NK-92 treated with Interleukin-12 subunit alpha and Interleukin-12 subunit beta, amount 100 ng/mL, for 24 hours (cell line): ENCODE data around the gene TTLL9.
"Not testable (repeated sequence)": the region's sequence is repeated elsewhere in the genome, so short reads cannot be mapped to it uniquely, and the experiment has no call there.

Source experiments
- DNase-seq: peaks from one replicate; lab custom pipeline; 2025; lab: John Stamatoyannopoulos, UW

The TTLL9 gene, protein sequence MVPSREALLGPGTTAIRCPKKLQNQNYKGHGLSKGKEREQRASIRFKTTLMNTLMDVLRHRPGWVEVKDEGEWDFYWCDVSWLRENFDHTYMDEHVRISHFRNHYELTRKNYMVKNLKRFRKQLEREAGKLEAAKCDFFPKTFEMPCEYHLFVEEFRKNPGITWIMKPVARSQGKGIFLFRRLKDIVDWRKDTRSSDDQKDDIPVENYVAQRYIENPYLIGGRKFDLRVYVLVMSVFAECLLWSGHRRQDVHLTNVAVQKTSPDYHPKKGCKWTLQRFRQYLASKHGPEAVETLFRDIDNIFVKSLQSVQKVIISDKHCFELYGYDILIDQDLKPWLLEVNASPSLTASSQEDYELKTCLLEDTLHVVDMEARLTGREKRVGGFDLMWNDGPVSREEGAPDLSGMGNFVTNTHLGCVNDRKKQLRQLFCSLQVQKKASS

DNA sequence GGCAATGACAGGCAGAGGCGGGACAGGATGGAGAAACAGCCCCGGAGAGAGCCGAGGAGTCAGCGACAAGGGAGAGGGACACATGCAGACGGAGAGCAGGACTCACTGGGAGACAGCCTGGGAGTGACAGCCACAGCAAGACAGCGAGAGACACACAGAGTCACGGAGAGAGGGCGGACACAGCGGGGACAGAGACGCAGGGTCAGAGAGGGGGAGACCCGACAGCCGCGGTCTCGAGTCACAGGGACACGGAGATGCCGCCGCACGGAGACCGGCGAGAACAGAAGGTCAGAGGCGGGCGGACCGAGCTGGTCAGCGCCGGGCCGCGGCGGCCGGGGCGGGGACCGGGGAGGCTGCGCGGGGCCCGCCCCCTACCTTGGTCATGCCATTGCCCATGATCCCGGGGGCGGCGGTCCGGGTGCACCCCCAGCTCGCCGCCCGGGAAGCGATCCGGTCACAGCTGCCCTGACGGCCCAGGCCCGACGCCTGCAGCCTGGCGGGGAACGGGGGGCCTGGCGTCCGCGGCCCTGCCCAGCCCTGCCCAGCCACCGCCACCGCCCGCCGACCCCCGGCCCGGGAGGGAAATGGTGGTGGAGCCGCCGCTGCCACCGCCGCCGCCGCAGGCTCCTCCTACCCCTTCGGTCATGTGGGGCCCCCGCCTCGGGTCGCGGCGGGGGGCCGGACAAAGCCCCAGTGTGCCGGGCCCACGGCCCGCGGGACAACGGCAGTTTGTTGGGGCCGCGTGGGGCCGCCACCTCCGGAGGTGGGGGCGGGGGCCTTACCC is at the start of gene TTLL9, which contains the start of gene DUSP15:
TTLL9 (plus strand) TSS at position 693 of the 784 bp plus-strand sequence. CDS start 493 bp downstream, outside the sequence.
DUSP15 (minus strand) TSS at position 586 of the 784 bp plus-strand sequence; CDS start at position 396, 190 bp downstream.
- no peak for DNase-seq

DNA sequence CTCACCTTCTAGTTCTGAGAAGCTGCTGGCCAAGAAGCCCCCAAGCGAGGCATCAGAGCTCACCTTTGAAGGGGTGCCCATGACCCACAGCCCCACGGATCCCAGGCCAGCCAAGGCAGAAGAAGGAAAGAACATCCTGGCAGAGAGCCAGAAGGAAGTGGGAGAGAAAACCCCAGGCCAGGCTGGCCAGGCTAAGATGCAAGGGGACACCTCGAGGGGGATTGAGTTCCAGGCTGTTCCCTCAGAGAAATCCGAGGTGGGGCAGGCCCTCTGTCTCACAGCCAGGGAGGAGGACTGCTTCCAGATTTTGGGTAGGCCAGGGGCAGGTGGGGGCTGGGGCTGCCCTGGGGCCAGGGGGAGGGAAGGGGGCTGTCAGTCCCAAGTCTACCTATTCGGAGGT is 49.0 kb upstream of the TTLL9 start:
- DNase-seq, result no peak

DNA sequence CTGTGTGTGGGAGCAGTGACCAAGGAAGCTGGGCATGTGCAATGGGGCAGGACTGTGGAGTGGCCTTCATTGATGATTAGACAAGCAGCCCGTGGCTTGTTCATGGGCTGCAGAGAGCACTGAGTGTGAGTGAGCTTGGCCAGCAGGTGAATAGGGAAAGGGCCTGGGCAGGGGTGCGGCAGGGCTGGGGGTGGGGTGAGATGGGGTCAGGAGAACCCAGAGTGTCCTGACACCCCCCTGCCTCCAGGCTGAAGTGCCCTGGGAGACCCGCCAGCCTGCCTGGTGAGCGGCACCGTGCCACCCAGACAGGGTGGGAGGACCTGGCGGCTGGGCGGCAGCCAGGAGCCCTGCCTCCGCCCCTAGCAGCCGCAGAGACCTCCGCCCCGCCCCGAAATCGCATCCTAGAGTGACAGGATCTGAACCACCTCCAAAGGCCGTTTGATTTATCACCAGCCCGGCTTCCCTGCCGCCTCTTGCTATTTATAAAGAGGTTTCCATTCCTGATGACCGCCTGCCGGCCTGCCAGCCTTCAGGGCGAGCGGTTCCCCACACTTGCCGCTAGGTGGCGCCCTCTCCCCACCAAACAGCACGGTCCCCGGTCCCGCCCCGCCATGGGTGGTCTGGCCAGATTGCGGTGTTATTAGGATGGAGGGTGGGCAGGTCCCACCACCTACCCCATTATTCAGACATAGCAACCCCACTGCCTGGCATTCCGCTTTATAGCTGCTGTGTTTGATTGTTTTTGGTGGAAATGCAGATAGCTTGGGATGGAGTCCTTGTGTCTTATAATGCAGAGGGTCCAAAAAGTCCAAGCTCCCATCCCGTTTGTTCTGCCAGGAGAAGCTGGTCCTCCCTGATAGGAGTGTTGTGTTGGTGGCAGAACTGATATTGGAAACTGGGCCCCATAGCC is 47.8 kb upstream of the TTLL9 start:
- peak; percentile 55 for DNase-seq

DNA sequence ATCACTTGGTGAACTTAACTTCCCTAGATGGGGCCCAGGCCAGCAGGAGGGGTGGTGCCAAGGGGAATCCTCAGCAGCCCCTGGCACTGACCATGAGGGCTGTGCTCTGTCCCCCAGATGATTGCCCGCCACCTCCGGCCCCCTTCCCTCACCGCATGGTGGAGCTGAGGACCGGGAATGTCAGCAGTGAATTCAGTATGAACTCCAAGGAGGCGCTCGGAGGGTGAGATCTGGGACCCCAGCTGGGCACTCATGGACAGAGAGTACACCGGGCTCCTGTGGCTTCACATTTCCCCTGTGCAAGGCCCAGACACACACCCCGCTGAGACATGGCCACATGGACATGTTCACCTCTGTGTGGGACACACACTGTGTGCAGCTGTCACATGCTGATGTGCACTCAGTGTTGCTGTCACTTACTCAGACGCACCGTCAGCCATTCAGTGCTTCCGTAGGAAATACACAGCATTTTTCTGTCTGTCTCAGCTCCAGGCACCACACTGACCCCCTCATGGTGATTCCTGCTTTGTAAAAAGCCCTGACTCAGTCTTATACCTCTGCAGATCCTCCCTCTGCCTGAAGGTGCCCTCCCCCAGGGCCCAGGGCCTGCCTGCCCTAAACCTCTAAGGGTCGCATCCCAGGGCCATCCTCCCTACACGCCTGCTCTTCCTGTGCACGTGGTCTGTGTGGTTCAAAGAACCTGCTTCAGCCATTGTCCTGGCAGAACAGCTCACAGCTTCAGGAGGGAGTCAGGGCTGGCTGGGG is 46.9 kb upstream of the TTLL9 start:
- no peak for DNase-seq

DNA sequence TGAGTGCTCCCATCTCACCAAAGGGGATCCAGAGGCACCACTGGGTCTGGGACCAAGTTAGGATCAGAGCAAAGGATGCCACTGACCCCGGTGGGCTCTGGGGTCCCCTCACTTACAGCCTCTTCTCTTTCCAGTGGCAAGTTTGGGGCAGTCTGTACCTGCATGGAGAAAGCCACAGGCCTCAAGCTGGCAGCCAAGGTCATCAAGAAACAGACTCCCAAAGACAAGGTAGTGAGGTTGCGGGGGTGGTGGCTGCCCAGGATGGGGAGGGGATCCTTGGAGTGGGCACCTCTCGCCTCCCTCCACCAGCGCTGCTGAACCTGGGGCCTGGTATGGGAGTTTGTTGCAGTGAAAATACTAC is 46.3 kb upstream of the TTLL9 start:
- no peak for DNase-seq

DNA sequence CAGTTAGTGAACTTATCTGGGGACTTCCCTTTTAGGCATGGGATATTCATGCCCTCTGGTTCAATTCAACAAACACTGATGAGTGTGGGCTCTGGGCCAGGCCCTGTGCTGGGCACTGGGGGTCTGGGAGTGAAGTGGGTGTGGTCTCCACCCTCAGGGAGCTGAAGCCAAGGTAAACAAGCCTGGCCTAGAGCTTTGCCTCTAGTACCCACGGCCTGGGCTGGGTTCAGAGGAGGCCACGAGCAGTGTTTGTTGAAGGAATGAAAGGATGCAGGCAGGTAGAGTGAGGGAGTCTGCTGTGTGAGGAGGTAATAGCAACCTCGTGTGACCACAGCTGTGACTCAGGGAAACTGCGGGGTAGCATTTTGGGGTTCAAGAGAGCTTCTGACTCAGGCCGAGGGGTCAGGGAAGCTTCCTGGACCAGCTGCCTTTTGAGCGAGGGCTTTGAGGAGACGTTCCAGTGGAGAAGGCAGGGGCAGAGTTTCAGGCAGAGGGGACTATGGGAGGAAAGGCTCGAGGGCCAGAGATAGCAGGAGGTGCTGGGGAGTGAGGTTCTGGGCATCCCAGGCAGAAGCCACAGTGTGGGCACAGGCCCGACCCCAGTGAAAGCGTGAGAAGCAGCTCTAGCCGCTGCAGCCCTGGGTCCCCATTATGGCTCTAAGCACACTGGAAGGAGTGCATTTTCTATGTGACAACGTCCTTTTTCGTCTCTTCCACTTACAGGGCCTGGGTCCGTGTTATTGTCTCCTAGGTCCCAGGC is 45.7 kb upstream of the TTLL9 start:
- DNase-seq, result no peak

DNA sequence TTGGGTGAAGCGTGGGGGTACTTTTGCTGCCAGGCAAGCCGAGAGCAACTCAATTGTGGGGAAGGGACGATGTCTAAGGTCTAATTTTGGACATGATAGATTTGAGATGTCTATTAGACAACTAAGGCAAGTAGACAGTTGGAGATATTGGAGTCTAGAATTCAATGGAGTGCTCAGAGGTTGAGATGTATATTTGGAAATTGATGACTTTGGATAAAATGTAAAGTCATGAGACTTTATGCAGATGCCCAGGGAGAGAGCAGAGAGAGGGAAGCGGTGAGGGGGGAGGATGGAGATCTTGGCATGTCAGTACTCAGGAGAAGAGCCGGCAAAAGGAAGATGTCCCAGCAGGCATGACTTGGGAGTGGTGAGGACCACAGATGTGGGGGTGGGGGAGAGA is 44.4 kb upstream of the TTLL9 start:
- no peak for DNase-seq

DNA sequence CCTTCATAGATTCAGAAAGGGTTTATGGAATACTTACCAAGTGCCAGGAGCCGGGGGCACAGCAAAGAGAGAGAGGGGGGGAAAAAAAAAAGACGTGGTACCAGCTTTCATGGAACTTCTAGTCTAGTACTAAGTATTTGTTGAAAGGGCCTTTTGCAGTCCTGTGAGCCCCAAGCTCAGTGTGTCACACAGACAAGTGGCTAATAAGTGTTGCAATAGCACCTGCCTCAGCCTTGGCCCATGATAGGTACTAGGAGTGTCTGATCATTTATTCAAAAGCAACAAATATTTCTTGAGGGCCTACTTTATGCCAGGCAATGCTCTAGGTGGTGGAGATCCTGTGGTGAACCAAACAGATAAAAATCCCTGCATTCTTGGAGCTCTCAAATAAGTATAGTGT is 43.4 kb upstream of the TTLL9 start:
- no peak for DNase-seq

DNA sequence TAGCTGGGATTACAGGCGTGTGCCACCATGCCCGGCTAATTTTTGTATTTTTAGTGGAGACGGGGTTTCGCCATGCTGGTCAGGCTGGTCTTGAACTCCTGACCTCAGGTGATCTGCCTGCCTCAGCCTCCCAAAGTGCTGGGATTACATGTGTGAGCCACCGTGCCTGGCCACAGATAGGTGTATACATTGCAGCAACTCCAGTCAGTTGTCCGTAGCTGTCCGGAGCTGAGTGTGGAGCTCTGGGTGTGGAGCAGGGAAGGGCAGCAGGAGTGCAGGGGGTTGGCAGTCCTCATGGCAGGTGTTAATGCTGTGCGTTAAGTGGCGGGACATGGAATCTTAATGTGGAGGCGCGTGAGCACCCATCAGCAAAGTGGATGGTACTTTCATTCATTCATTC is 42.4 kb upstream of the TTLL9 start:
- not testable (repeated sequence) for DNase-seq

DNA sequence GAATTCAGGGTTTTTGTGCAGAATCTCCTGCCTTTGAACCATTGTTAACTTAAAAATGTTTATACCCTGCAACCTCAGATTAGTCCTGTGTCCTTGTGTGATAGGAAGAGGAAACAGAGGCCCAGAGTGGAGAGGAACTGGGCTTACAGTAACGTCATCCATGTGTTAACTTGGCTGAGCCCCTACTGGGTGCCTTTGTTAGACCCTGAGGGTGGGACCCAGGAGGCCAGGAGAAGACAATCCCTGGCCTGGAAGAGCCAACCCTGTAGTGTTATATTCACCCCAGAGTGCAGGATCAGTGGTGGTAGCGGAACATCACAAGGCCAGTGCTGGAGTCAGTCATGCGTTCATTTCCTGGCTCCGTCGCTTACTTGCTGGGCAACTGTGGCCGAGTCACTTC is 40.7 kb upstream of the TTLL9 start:
- DNase-seq, result no peak

DNA sequence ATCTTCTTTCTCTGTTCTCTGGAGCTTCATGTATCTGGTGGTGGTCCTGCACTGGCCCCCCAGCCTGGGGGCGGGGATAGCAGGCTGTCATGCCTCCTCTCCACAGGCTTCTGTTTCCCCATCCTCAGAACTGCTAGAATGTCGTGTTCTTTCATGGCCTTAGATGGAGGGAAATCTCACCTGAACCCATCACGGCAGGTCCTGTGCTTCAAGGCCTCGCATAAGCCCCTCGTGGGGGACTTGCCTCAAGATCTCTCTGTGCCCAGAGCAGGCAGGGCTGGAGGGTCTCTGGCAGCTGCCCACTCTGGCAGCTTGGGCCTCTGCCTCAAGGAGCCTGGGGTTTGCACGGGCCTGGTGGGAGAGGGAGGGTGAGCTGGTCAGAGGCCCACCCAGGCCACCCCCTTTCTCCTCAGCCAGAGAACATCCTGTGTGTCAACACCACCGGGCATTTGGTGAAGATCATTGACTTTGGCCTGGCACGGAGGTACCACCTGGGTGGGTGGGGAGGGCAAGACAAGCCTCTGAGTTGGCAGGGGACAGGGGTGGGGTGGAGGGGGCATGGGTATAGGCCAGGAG is 39.9 kb upstream of the TTLL9 start:
- DNase-seq, result no peak

DNA sequence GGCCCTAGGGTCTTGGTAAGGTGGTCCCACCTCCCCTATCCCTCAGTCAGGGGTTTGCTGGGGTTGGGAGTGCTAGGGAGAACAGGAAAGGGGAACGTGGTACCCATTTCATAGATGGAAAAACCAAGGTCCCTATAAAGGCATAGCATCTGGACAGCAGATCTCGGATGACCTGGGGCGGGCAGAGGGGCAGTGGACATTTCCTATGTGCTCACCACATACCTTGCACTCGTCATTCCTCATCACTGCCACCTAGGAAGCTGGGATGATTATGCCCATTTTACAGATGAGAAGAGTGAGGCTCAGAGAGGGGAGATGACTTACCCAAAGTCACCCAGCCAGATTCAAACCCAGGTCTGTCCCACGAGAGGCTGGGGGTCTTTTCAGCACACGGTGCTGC is 39.2 kb upstream of the TTLL9 start:
- DNase-seq, result no peak

DNA sequence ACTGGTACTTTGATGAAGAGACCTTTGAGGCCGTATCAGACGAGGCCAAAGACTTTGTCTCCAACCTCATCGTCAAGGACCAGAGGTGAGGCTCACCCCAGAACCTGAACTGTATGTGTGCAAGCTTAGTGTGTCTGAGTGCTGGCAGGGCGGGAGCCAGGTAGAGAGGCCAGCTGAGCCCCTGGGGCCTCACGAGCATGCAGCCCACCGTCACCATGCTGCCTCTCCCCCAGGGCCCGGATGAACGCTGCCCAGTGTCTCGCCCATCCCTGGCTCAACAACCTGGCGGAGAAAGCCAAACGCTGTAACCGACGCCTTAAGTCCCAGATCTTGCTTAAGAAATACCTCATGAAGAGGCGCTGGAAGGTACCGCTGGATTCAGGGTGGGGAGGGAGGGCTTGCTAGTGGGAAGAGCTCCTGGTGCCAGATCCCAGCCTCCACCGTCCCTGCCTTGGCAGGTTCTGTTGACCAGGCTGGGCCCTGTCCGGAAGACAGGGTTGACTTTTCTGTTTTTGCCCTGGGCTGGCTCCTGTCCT is 38.6 kb upstream of the TTLL9 start:
- DNase-seq, result no peak

DNA sequence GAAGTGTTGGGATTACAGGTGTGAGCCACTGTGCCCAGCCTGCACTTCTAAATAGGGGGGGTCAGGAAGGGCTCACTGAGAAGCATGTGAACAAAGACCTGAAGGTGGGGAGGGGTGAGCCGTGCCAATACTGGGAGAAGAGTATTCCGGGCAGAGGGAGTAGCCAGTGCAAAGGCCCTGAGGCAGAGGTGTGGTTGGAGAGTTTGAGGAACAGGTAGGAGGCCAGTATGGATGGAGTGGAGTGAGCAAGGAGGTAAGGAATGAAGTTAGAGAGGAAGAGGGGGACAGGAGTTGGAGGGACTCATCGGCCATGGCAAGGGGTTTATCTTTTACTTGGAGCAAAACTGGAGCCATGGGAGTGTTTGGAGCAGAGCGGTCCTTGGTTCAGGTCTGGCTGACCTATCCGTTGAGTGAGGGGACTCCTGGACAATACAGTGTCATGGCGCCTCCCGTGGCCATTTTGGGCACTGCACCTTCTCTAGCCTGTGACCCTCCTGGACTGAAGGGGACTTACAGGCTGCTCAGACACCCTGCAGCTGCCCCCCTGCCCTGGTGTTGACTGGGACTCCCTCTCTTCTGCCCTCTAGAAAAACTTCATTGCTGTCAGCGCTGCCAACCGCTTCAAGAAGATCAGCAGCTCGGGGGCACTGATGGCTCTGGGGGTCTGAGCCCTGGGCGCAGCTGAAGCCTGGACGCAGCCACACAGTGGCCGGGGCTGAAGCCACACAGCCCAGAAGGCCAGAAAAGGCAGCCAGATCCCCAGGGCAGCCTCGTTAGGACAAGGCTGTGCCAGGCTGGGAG is 37.1 kb upstream of the TTLL9 start:
- peak; percentile 19 for DNase-seq

DNA sequence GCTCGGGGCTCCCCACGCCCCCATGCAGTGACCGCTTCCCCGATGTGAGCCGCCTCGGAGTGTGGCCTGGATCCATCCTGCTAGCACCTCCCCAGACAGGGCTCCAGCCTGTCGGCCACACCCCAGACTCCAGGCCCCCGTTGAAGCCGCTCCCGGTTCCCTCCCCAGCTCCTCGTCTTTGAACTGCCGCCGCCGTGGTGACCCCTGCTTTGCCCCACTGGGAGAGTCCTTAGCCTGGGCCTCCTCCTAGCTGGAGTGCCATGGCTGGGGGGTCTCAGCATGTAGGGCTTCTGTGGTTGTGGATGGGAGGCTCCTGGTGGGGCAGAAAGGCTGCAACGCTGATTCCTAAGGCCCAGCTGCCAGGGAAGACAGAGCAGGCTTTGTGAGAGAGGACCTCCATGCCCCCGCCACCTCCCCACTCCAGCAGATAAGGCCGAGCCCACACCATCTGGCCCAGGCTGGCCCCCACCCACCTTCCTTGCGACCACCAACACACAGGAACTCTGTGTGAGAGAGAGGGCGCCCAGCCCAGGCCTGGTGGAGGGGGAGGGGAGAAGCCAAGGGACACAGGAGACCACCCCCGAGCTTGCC is 36.4 kb upstream of the TTLL9 start:
- no peak for DNase-seq

DNA sequence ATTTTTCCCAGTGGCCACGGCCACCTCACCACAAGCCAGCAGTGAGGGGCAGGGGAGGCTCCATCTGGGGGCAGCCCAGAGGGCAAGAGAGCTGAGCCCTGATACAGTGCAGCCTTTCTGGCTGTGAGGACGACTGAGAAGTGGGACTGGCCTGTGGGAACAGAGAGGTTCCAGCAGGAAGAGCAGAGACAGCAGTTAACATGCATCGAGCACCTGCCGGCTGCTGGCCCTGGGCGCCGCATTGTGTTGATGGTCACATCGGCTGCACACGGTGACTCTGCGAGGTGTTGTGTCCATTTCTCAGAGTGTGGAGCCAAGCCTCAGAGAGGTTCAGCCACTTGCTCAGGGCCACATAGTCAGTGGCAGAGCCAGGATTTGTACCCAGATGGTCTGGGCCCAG is 34.9 kb upstream of the TTLL9 start:
- DNase-seq, result no peak

DNA sequence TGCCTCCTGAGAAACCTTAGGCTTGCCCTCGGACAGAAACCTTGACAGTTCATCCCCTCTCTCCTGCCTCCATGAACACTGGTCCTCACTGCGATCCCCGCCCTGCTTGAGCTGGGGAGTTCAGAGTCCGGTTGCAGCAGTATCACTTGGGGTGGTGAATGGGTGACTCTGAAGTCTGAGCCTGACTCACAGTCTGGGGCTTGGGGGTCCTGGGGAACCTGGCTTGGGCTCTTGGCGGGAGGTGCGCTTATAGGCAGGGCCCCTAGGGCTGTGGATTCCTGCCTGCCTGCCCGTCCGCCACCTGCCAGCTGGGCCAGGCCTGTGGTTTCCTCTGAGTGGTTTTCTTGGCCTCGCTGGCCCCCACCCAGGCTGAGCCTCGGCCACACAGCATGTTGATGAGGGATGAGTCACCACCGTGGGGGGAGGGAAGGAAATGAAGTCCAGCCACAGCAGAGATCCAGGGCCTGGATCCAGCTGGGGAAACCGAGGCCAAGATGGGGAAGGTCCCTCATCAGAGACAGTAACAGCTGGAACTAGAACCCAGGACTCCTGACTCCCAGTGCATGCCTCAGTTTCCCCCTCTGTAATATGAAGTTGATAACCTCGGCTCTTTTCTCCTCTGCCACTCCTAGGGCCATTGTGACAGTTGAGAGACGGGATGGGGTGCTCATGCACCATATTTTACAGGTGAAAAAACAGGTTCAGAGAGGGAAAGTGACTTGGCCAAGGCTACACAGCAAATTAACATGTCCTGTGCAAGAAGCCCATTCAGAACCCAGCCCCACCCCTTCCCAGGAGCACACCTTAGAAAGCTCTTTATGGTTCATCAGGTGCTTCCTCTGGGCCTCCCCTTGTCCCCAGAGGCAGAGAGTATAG is 34.2 kb upstream of the TTLL9 start:
- peak; percentile 86 for DNase-seq
